ENCODE data around the gene ITIH5.

- TF ChIP-seq CTCF (conservative IDR thresholded peaks at IDR 0.05; ENCODE audit: low read length), result no peak
- TF ChIP-seq EZH2phosphoT487 (IDR thresholded peaks at IDR 0.05; ENCODE audit: borderline replicate concordance, low read depth, low read length), result no peak
These were observed 5.8 kb upstream of the ITIH5 start for GRCh38 chr10:7672341-7673134.

All from OCI-LY7 (cell line).